Prostate gland (tissue), 2 donors: ENCODE results near the gene NR1H2. TPM values are rescaled to one million over a fixed set of nuclear protein-coding genes. Genes with fewer than 3 reads are reported as not detected.

ENCODE experiments used
- DNase-seq: peaks from one replicate; pipeline ENCODE4 v3.0.0-alpha.2; 2019; ENCODE audit warnings: low spot score
- H3K27ac ChIP-seq, 2 donors: fragments of 200-600 bp; sonication (generic); 2 replicates each; pipeline ENCODE4 v1.5.1; 2017 to 2019
- H3K27me3 ChIP-seq: fragments of 200-600 bp; sonication (generic); replicated peaks from 2 replicates; pipeline ENCODE4 v1.5.1; 2019; ENCODE audit not compliant: insufficient read depth
- H3K36me3 ChIP-seq, 2 donors: fragments of 200-600 bp; sonication (generic); 1 replicate in 1 of 2; 2 replicates in 1 of 2; pipeline versions ENCODE4 v1.5.1 to v1.8.1; 2017 to 2019
- H3K4me1 ChIP-seq: fragments of 200-600 bp; sonication (generic); replicated peaks from 2 replicates; pipeline ENCODE4 v1.5.1; 2019
- H3K4me3 ChIP-seq, 2 donors: fragments of 200-600 bp; sonication (generic); 2 replicates each; pipeline ENCODE4 v1.5.1; 2017 to 2019
- H3K9me3 ChIP-seq: fragments of 200-600 bp; sonication (generic); 2 replicates; pipeline ENCODE4 v1.5.1; 2017
- POLR2A ChIP-seq: fragments of 450-650 bp; IDR thresholded peaks from one replicate; pipeline ENCODE4 v1.6.1; 2016; ENCODE audit warnings: antibody characterized with exemption, mild to moderate bottlenecking
- POLR2AphosphoS5 ChIP-seq: sonication (generic); formaldehyde crosslinking; IDR thresholded peaks from one replicate; pipeline ENCODE4 v1.6.1; 2017; ENCODE audit warnings: antibody characterized with exemption
- whole genome bisulfite sequencing: methylation state at CpG from one replicate; pipeline ENCODE4 v1.1.5; 2018; 5-methylcytosine and 5-hydroxymethylcytosine counted together
- intact Hi-C: fragments of 100-400 bp; cut with DNase I; formaldehyde crosslinking; loops from one replicate; pipeline ENCODE4 v1.14.2; 2022
- total RNA-seq, 2 donors: library from RNA; depleted of rRNA; stranded (reverse); fragments of >200 nt; gene quantifications; one replicate each; pipeline ENCODE4 v1.1.0, GENCODE V29; 2016
- TF ChIP-seq, protein P1 (sequence below), 4 experiments: fragments of 200-600 bp in 2 of 4; fragments of 450-650 bp in 2 of 4; sonication (generic) in 2 of 4; IDR thresholded peaks; 1 replicate in 3 of 4; 2 replicates in 1 of 4; pipeline ENCODE4 v1.5.1; 2016 to 2019; ENCODE audit warnings: antibody characterized with exemption in 4 of 4, mild to moderate bottlenecking in 2 of 4, moderate library complexity in 2 of 4

Gene NR1H2
- total RNA-seq, 2 donors from 2014 or later = 110 to 129 TPM

DNA sequence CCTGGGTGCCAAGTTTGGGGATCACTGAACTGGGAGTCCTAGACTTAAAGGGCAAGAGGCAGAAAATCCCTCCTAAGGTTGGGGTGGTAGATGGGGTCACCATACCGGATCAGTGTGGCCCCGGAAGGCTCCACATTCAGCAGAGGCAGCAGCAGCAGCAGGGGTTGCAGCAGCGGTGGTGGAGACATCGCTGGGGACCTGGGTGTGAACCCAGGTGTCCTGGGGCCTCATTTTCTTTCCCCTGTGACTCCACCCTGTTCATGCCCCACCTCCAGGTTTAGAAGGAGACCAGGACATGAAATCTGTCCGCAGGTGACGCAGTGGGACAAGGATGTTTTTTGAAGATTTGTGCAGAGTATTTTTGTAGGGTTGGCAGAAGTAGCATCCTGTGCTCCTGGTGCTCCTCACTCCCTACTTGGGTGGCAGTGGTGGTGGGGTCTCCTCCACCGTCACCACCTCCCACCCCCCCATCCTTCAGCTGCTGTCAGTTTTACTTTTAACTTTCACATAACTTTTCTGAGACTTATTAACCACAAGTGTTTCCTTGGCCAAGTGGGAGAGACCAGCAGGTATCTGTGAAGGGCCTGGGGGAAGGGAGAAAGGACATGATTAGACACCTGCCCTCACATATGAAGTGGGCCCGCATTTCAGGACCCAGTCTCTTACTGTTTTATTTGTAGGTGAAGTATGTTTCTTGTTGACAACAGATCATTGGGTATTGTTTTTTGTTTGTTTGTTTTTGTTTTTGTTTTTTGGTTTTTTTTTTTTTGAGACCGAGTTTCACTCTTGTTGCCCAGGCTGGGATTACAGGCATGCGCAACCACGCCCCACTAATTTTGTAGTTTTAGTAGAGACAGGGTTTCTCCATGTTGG lies 10.6 kb upstream of the NR1H2 start, which contains the start of gene NAPSA:
Gene NAPSA, minus strand, starts transcription at position 206 of the 873 bp plus-strand sequence. Its CDS starts 18 bp downstream, at position 188.
- no peak within 1 kb of the TSS for H3K27ac ChIP-seq
- no peaks in the 10 kb centered on the region for H3K27me3 ChIP-seq
- H3K9me3 ChIP-seq = no peaks in the 10 kb centered on the region
- H3K4me1 ChIP-seq = no peaks in the 10 kb centered on the region
- TF ChIP-seq POLR2A = no peak
- TF ChIP-seq, protein P1, sequence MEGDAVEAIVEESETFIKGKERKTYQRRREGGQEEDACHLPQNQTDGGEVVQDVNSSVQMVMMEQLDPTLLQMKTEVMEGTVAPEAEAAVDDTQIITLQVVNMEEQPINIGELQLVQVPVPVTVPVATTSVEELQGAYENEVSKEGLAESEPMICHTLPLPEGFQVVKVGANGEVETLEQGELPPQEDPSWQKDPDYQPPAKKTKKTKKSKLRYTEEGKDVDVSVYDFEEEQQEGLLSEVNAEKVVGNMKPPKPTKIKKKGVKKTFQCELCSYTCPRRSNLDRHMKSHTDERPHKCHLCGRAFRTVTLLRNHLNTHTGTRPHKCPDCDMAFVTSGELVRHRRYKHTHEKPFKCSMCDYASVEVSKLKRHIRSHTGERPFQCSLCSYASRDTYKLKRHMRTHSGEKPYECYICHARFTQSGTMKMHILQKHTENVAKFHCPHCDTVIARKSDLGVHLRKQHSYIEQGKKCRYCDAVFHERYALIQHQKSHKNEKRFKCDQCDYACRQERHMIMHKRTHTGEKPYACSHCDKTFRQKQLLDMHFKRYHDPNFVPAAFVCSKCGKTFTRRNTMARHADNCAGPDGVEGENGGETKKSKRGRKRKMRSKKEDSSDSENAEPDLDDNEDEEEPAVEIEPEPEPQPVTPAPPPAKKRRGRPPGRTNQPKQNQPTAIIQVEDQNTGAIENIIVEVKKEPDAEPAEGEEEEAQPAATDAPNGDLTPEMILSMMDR (IDR thresholded peaks at IDR 0.05) = no peak
- TF ChIP-seq POLR2AphosphoS5 = no peak
- no peaks in the 10 kb centered on the region for H3K36me3 ChIP-seq
- no peak within 1 kb of the TSS for H3K4me3 ChIP-seq
- WGBS = 80% methylated on average over 11 of the region's 11 CpGs
- no peak for DNase-seq
- intact Hi-C loops = no loop called here

DNA sequence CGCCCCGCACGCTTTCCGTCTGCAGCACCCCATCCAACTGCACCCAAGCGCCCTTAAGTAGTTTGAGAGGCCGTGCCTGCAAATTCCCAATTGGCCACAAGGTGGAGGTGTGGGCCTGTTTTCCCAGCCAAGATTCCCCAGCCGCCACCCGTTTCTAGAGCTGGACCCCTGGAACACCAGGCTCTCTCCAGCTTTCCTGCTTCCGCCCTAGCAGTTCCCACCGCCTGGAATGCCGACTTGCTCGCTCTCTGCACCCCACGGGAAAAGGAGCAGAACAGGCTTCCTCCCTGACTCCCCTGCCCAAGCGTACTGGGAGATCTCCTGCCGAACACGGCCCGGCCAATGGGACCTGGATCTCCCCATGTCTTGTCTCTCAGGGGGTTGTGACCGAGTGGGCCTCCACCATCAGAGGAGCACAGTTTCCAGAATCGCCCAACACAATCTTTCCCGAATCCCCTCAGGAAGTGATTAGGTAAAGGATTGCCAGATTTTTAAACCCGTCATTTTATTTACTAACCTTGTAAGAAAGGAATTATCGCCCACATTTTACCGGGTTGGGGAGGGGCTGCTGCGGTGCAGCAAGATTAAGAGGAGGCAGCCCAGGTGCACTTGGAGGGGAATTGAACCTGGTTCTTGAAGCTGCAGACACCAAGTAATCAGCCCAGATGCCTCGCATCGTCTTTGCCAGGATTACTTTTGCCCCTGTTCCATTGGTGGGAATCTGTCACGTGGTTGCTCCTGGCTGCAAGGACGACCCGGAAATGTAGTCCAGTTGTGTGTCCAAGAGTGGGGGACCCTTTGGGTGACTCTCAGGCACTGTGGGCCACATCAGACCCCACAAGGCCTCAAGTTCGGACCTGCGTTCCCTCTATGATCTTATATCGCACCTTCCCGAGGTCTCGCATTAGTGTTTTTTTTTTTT lies 7.3 kb upstream of the NR1H2 start:
- H3K36me3 ChIP-seq = no peaks in the 10 kb centered on the region
- no peaks in the 10 kb centered on the region for H3K4me1 ChIP-seq
- DNase-seq = peak; percentile 84
- WGBS = 8% methylated on average over 34 of the region's 34 CpGs
- TF ChIP-seq, protein P1 (IDR thresholded peaks at IDR 0.05) = peak; percentile 86 to 91 (median 89)
- TF ChIP-seq POLR2AphosphoS5 (peak; percentile 79), POLR2A (no peak)
- no peaks in the 10 kb centered on the region for H3K27me3 ChIP-seq
- intact Hi-C loops = loop anchor here (2.0 kb wide), 1 partner anchor 92 kb away; no protein-coding TSS in a partner anchor
- peak overlapping the region; percentile 46 for H3K4me3 ChIP-seq
- peak overlapping the region; percentile 58 to 63 for H3K27ac ChIP-seq
- no peaks in the 10 kb centered on the region for H3K9me3 ChIP-seq

DNA sequence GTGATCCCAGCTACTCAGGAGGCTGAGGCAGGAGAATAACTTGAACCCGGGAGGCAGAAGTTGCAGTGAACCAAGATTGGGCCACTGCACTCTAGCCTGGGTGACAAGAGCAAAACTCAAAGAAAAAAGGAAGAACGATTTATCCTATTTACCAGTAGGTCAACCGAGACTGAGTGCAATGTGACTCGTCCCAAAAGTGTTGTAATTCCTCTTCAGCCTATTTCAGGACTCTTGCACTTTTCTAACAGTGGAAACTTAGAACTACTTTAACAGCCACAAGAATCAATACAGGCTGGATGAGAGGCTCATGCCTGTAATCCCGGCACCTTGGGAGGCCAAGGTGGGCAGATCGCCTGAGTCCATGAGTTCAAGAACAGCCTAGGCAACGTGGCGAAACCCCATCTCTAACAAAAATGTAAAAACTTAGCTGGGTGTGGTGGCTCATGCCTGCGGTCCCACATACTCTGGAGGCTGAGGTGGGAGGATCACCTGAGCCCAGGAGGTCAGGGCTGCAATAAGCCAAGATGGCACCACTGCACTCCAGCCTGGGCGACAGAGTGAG lies 4.3 kb upstream of the NR1H2 start:
- intact Hi-C loops = loop anchor here (10.0 kb wide), 1 partner anchor 347 kb away; the partner anchor contains the start of genes VRK3 and ZNF473
- 83% methylated on average over 10 of the region's 10 CpGs for WGBS
- H3K27ac ChIP-seq = no peak overlapping the region
- no peak for TF ChIP-seq POLR2AphosphoS5
- TF ChIP-seq, protein P1 (IDR thresholded peaks at IDR 0.05) = no peak
- no peaks in the 10 kb centered on the region for H3K36me3 ChIP-seq
- no peak for DNase-seq
- no peaks in the 10 kb centered on the region for H3K9me3 ChIP-seq
- no peak overlapping the region for H3K4me3 ChIP-seq
- H3K4me1 ChIP-seq = no peaks in the 10 kb centered on the region
- H3K27me3 ChIP-seq = no peaks in the 10 kb centered on the region

DNA sequence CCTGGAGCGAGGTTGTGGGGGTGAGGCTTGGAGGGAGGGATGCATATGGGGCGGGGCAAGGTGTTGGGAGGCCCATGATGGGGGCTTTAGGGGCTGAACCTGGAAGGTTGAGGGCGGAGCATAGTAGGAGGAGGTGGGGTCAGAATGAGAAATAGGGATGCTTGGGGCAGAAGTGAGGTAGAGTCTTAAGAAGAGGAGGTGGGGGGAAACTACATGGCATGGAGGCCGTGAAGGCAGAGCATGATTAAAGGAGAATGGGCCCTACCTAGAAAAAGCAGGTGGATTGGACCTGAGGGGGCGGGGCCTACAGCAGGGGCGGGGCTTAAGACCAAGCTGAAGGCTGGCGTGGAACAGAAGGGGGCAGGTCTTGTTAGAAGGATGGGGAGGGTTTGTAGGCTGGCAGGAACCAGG lies 799 bp downstream of the NR1H2 start:
- Histone ChIP-seq H3K36me3 (peaks cover 4 to 33% of the 10 kb centered on the region in 2 donors), H3K4me3 (peak overlapping the region; percentile 61 to 88), H3K4me1 (no peaks in the 10 kb centered on the region), H3K27ac (peak overlapping the region in 1 of 2 donors; percentile 98), H3K9me3 (no peaks in the 10 kb centered on the region), H3K27me3 (no peaks in the 10 kb centered on the region)
- no peak for TF ChIP-seq POLR2A
- TF ChIP-seq, protein P1 (IDR thresholded peaks at IDR 0.05) = no peak
- TF ChIP-seq POLR2AphosphoS5 = no peak
- WGBS = 42% methylated on average over 7 of the region's 7 CpGs
- no peak for DNase-seq
- intact Hi-C loops = loop anchor here (10.0 kb wide), 1 partner anchor 352 kb away; the partner anchor contains the start of genes VRK3 and ZNF473
